ENCODE results near the gene HTR3E.

DNA sequence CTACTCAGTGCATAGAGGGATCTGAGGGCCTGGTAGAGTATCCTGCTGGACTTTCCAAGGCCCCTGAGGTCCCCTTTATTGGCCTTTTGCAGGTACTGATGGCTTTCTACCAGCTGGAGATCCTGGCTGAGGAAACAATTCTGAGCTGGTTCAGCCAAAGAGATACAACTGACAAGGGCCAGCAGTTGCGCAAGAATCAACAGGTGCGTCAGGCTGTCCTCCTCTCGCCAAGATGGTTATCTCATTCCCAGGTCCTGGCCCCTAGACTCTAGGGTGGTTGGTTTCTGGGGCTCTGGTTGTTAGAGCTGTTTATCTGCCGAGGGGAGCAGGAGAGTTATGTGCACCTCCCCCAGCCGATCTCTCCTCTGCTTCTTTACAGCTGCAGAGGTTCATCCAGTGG, 47.6 kb downstream of the HTR3E start:
- no peak for TF ChIP-seq CTCF (IDR thresholded peaks at IDR 0.05)
- no peak for TF ChIP-seq ZNF232 (CRISPR knock-in tag; IDR thresholded peaks at IDR 0.05)
- TF ChIP-seq ZNF317 (CRISPR knock-in tag; IDR thresholded peaks at IDR 0.05; ENCODE audit: borderline replicate concordance, low read depth) = no peak
